GM20431 (cell line): ENCODE measurements around the gene IFNGR1.
"Not testable (repeated sequence)": the region's sequence is repeated elsewhere in the genome, so short reads cannot be mapped to it uniquely, and the experiment has no call there.

Experiments used
- in situ Hi-C: fragments of 300-500 bp; cut with MseI, MboI; formaldehyde crosslinking; loops from one replicate; pipeline ENCODE4 v1.15.0; 2020; ENCODE audit warnings: low sequenced_read_pairs; ENCODE audit not compliant: unreplicated experiment

The IFNGR1 gene

DNA sequence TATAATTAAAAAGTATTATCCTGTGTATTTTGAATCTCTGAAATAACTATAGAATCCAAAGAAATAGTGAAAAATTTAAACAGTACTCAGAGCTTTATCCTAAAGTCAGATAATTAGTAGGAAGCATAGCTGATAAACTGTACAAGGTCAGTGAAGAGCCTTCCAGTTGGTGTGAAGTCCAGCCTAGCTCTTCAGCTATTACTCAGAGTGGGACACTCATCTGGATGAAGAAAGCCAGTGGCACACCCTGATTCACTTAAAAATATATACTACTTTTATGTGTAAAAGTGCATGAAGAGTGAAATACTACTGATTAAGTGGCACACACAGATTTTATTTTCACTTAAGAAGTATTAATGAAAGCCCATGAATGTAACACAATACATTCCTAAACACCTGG, 3.1 kb downstream of the IFNGR1 start:
- in situ Hi-C loops: no loop called here

DNA sequence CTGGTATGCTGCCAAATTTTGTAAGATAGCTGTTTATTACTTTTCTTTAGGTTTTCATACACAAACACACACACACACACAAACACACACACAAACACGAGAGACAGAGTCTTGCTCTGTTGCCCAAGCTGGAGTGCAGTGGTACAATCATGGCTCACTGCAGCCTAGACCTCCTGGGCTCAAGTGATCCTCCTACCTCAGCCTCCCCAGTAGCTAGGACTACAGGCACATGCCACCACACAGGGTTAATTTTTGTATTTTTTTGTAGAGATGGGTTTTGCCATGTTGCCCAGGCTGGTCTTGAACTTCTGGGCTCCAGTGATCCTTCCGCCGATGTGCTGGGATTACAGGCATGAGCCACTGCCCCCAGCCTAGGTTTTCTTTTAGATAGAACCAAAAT, 3.6 kb downstream of the IFNGR1 start:
- in situ Hi-C loops: not testable (repeated sequence)

DNA sequence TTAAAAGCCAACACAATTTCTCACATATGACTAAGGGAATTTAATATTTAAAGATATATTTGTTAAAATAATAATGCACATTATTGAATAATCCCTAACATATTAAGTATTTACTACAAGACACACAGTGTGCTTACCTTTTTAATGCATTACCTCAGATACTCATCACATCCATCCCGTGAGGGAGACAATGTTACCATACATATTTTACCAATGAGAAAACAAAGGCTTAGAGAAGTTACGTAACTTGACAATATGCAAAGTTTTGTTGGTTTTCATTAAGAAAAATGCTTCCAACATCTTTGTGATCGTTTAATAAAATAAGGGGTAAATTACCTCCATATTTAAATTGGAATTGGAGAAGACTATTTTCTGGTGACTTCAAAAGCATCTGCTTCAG, 4.3 kb downstream of the IFNGR1 start:
- in situ Hi-C loops: no loop called here

DNA sequence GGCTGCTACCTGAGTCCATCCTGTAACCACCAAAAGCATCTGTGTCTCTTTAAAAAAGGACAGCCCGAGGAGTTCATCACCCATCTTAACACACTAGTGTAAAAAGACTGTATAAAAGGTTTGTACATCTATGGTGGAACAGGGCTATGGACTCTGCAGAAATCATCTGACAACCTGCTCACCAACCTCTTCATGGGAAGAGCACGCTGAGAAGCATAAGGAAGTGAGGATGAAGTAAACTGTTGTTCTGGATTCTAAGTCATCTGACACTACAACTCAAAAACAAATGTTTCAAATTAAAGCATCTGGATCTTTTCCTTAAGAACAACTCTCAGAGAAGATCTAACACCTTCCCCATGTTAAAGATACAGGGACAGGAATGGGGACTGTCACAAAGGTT, 5.4 kb downstream of the IFNGR1 start:
- in situ Hi-C loops: no loop called here

DNA sequence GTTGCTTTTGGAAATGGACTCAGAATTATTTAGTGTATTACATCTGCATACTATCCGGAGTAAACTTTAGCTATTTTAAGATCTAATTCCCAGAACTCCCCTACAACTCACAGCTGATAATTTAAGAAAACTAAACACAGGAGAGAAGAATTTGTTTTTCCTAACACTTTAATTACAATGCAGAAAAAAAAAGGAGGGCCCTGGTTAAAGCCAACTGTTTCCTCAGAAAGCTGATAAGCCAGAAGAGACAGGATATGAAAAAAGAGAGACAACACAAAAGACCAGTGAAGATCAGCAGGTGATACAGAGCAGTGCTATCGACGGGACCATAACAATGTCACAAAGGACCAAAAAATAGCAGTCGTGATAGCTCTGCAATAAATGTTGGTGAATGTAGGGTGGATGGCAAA, 5.8 kb downstream of the IFNGR1 start:
- in situ Hi-C loops: no loop called here

DNA sequence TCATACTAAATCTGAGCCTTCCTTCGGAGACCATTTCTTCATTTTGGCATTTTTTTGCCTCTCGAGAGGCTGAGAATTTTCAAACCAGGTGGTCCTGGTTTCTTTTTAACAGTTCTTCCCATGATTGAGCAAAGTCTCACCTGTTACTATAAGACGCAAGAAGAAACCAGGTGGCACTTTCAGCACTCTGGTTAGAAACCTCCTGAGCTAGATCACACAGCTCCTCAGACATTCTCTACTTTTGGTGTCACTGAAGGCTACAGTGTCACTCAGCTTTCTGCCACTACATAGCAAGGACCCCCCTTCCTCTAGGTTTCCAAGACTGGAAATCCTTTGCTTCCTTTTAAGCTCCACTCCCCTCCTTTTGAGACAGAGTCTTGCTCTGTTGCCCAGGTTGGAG, 7.3 kb downstream of the IFNGR1 start:
- in situ Hi-C loops: no loop called here

DNA sequence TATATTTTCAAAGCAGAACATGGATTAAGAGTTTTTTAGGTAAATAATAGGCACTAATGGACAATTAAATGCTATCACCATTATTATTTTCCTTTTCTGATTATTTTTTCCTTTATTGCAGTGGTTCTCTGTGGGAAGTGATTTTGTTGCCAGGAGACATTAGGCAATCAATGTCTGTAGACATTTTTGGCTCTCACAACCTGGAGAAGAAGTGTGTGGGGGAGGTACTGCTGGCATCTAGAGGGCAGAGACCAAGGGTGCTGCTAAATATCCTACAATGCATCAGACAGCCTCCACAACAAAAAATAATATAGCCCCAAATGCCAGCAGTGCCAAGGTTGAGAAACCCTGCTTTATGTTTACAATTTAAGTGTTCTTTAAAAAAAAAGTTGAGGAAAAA, 8.3 kb downstream of the IFNGR1 start:
- in situ Hi-C loops: no loop called here

DNA sequence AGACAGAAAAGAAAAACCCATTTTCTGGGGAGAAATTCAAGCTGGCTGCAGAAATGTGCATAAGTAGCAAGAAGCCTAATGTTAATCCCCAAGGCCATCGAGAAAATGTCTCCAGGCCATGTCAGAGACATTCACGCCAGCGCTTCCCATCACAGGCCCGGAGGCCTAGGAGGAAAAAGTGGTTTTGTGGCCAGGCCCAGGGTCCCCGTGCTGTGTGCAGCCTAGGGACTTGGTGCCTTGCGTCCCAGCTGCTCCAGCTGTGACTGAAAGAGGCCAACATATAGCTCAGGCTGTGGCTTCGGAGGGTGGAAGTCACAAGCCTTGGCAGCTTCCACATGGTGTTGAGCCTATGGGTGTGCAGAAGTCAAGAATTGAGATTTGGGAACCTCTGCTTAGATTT, 10.9 kb downstream of the IFNGR1 start:
- in situ Hi-C loops: no loop called here

DNA sequence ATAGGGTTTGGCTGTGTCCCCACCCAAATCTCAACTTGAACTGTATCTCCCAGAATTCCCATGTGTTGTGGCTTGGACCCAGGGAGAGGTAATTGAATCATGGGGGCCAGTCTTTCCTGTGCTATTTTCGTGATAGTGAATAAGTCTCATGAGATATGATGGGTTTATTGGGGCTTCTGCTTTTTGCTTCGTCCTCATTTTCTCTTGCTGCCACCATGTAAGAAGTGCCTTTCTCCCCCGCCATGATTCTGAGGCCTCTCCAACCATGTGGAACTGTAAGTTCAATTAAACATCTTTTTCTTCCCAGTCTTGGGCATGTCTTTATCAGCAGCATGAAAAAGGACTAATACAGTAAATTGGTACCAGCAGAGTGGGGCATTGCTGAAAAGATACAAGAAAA, 11.7 kb downstream of the IFNGR1 start:
- in situ Hi-C loops: not testable (repeated sequence)

DNA sequence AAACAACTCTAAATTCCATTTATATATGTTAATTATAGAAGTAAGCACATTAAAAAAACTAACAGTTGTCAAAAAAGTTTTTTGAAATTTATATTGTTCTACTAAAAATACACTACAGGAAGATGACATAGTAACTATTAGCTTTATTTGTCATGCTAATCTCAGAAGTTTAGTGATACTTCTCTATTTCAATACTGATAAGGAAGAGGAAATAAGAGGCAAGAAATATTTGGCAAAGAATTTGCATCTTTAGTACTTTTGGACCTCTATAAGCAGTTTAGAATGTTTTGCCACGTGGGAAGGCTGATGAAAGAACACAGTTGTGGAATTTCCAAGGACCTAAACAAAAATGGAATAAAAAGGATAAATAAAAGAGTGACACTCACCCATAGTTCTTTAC, 12.6 kb downstream of the IFNGR1 start:
- in situ Hi-C loops: no loop called here

DNA sequence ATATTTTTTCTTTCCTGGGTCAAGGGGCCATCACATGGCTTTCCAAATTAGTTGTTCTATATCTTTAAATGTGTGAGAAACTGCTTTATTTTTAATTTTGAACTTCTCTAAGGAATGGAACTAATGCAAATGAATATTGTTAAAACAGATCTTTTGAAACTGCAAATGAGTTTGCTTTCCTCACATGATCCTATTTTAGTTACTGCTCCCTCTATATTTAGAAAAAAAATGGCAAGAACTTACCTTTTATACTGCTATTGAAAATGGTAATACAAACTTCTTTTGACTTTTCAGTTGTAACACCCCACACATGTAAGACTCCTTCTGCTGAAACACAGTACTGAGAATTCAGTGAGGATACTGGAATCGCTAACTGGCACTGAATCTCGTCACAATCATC, 15.9 kb downstream of the IFNGR1 start:
- in situ Hi-C loops: no loop called here

DNA sequence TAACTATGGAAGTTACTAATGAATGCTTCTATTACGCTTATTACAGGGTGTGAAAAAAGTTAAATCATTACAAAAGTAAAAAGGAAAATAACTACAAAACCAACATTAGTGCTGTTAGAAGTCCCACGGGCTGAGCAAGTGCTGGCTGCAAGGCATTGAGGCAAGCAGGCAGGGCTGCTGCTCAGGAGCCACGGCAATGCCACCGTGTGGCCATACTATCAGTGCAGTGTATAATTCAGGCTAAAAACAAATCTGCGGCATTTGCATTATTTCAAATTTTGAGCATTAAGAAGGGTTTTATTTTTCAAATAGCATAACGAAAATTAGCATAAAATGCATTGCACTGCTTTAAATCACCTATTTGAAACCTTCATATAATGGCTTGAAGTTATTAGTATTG, 17.1 kb downstream of the IFNGR1 start:
- in situ Hi-C loops: no loop called here

DNA sequence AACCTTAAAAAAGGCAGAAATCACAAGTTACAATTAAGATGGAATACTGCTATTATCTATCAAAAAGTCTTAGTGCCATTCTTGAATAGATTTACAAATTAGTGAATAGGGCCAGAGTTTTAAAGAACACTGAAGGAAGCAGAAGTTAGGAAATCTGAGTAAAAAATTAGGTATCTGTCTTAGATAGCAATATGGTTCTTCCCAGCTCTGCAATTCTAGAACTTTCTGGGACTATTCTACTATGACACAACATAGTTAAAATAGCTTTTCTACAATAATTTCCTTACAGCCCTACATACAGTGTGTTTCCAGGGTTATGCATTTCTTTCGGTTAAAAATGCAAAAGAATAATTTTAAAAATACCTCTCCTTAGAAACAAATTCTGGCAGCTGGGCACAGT, 18.2 kb downstream of the IFNGR1 start:
- in situ Hi-C loops: no loop called here

DNA sequence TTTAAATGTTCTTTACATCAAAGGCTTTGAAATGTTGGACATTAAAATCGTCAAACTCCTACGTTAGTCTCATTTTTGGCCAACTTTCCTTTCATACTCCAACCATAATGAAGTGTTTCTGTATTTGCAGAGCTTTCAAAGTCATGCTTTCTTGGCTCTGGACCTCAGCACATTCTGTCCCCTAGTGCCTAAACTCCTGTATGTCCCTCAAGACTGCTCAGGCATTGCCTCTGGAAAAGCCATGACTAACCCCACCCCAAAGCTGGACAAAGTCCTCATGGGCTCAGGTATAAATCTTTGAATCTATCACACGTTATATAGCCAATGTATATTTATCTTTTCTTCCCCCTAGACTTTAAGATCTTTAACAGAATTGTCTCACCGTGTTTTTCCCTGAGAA, 18.9 kb downstream of the IFNGR1 start:
- in situ Hi-C loops: no loop called here

DNA sequence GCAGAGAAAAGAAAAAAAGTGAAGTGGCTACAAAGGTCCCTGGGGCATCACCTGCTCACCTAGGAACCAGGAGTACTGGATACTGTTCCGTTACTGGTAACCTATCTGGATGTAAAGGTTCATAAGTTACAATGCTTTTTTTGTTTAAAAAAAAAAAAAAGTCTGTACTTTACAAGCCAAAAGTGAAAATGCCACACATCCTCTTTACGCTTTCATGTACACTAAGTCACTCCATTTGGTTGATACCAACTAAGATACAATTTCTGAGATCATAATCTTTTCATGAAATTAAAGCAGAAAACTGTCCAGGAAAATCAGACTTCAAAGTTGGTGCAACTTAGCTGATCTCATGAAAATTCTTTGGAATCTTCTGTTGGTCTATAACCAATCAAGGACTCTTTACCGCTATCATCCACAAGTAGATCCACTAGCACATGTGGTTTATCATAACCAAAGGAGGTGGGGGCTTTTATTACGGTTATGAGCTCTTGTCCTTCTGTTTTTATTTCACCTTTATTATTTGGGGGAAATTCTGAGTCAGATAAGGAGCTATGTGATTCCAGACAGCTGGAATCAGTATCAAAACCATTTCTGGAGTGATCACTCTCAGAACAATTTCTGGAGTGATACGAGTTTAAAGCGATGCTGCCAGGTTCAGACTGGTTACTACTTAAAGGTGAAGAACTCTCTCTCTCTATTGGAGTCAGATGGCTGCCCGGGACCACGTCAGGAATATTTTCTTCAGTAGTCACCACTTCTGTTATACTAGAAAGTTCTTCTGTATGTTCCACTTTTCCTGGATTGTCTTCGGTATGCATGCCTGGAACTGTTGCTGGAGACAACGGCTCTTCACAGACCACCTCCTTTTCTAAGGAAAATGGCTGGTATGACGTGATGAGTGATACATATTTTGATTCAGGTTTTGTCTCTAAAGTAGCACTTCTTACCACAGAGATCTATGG, 21.2 kb downstream of the IFNGR1 start:
- in situ Hi-C loops: no loop called here

DNA sequence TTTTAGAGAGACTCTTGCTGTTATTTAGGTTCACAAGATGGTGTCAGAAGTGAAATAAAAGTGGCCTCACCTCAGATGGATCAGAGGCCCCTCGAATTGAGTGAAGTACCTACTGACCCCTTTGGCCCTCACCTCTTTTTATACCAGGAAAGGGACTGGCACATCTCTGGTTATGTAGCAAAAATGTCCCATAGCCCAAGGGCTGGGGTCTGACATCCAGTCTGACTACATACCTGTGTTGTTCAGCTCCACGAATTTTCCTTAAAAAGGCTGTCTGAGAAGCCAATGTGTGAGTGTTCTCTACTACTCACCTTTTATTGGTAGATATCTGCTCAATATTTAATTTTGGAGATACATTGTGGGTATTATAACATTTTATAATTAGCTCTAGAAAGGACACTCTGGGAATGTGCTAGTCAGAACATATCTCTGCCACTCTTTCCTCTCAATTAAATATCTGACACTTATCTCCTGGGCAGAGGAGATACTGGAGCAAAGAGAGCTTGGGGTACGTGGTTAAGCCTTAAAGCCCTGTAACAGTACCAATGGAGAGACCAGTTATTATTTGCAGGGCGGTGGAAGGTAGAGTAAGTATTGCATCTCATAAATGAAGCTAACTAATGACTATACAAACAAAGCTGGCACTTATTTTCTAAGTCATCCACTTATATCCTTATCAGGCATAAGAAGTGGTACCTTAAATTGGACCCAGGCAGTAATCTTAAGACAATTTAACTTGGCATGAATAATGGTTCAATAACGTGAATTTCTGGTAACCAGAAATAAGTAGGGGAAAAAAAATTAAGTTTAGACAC, 25.7 kb downstream of the IFNGR1 start:
- in situ Hi-C loops: no loop called here

DNA sequence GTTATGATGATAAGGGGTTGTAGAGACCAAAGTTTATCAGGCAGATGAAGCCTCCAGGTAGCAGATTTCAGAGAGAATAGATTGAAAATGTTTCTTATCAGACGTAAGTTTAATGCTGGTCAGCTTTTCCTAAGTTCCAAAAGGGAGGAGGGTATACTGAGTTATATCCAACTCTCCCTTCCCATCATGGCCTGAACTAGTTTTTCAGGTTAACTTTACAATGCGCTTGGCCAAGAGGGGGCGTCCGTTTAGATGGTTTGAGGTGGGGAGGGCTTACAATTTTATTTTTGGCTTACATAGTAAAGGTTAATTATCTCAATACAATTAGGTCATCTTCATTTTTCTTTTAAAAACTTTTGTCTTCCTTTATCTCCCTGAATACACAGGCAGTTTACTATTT, 26.4 kb downstream of the IFNGR1 start:
- in situ Hi-C loops: no loop called here

DNA sequence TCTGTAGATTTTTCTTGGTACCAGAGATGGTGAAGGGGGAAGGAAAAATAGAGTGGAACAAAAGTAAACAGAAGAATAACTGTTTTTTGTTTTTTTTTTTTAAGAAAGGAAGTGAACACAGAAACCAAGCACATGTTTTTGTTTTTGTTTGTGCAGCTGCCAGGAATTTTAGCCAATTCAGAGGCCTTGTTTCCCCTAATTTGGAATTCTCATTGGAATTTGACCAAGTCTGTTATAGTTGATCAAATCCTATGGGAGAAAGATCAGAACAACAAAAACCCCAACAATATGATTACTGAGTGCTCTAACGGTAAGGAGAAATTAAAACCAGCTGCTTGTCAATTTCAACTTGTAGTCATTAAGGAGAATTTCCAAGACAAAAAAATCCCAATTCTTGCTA, 27.5 kb downstream of the IFNGR1 start:
- in situ Hi-C loops: no loop called here

DNA sequence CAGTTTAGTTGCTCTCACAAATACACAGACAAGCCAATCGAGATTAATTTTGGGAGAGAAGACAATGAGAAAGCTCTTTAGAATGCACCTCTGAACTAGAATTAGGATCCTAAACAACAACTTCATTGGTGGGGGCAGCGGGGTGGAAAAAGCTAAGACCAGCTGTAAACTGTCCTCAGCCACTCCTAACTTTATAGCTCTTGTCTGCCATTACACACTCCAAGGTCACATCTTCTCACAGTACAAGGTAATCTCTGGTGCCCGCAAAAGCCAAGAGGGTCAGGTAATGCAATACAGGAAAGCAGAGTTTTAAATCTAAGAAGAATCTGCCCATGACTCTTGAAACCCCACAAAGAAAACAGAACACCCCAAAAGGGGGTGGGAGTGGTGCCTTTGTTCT, 27.9 kb downstream of the IFNGR1 start:
- in situ Hi-C loops: no loop called here

DNA sequence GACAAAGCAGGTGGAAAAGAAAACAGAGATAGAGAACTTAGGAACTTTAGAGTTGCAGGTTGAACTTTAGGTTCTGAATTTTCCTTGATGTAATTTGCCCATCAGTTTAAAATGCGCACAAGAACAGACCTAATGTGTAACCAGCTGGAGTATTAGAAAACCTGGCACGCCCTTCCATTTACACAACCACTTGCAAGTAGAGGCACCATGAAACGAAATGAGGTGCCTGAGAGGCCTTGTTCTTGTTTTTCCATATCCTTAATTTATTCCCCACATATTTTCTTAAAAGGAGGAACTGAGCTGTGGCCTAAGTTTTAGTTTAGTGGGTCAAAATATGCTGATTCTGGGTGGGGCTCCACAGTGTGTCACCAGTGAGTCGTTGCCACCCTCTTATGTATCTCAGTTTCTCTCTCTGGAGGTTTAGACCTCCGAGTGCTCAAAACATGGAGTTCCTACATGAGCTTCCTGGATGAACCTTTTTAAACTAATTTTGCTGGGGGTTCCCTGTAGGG, 28.5 kb downstream of the IFNGR1 start:
- in situ Hi-C loops: no loop called here

DNA sequence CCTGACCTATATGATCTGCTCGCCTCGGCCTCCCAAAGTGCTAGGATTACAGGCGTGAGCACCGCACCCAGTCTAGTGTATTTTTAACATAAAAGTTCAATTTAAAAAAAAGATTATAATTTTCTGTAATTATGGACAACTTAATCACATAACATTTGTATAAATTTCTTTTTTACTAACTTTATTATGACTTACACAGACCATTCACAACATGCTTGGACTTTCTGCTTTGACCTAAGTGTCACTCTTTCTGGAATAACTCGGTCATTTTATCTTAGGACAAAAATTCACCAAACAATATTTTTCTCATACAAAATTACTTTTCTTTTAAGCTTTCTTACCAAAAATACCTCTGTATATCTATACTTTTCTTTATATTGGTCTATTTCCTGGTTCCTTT, 30.3 kb downstream of the IFNGR1 start:
- in situ Hi-C loops: no loop called here
